A673 (cell line): ENCODE results near the gene ZNF416. TPM values are rescaled to one million over a fixed set of nuclear protein-coding genes. Genes with fewer than 3 reads are reported as not detected.
A peak's percentile ranks its signal among the peaks of the same experiment; 100 is the strongest.

ENCODE experiments used
- BruUV-seq: library from RNA; stranded (reverse); fragments of 400-500 nt; replicated peaks from 2 replicates; lab custom pipeline; 2021; lab: Mats Ljungman, UMichigan
- CTCF ChIA-PET: fragments of 300-600 bp; sonication (Branson Sonifier 250); formaldehyde crosslinking; loops from one replicate; lab custom pipeline; 2022; ENCODE audit warnings: antibody characterized with exemption; lab: Charles Lee
- POLR2A ChIA-PET: fragments of 300-600 bp; sonication (Branson Sonifier 250); formaldehyde crosslinking; loops from one replicate; lab custom pipeline; 2022; ENCODE audit warnings: antibody characterized with exemption; ENCODE audit not compliant: low non-redundant PET; lab: Charles Lee
- DNase-seq: peaks from one replicate; pipeline ENCODE4 v3.0.0-alpha.2; 2015; ENCODE audit warnings: low spot score
- H3K27ac ChIP-seq: fragments of 200-600 bp; sonication (generic); 2 replicates; pipeline ENCODE4 v1.5.1; 2016; ENCODE audit warnings: mixed run types, low read depth, mild to moderate bottlenecking, mixed read lengths, antibody characterized with exemption, low read length; ENCODE audit not compliant: poor library complexity, severe bottlenecking
- H3K27me3 ChIP-seq: fragments of 200-600 bp; sonication (generic); replicated peaks from 2 replicates; pipeline ENCODE4 v1.6.1; 2017; ENCODE audit warnings: mixed run types, low read depth, mild to moderate bottlenecking, mixed read lengths, antibody characterized with exemption, low read length; ENCODE audit not compliant: insufficient read depth, poor library complexity
- H3K36me3 ChIP-seq: fragments of 200-600 bp; sonication (generic); 2 replicates; pipeline ENCODE4 v1.6.1; 2016; ENCODE audit warnings: mixed run types, mild to moderate bottlenecking, mixed read lengths, antibody characterized with exemption, low read length; ENCODE audit not compliant: insufficient read depth, poor library complexity, severe bottlenecking
- H3K4me1 ChIP-seq: fragments of 200-600 bp; sonication (generic); 2 replicates; pipeline ENCODE4 v1.6.1; 2017; ENCODE audit warnings: mixed run types, mild to moderate bottlenecking, mixed read lengths, antibody characterized with exemption, low read length; ENCODE audit not compliant: insufficient read depth, poor library complexity, severe bottlenecking
- H3K4me3 ChIP-seq: fragments of 200-600 bp; sonication (generic); 2 replicates; pipeline ENCODE4 v1.5.1; 2016; ENCODE audit warnings: low read depth, mixed run types, mild to moderate bottlenecking, mixed read lengths, low read length; ENCODE audit not compliant: poor library complexity, severe bottlenecking
- H3K9me3 ChIP-seq: fragments of 200-600 bp; sonication (generic); 2 replicates; pipeline ENCODE4 v1.6.1; 2016; ENCODE audit warnings: mixed run types, low read depth, mild to moderate bottlenecking, mixed read lengths, antibody characterized with exemption, low read length; ENCODE audit not compliant: poor library complexity, severe bottlenecking
- EZH2 ChIP-seq: fragments of 200-600 bp; sonication (generic); IDR thresholded peaks from 2 replicates; pipeline ENCODE4 v1.6.1; 2017; ENCODE audit warnings: borderline replicate concordance, low read depth, mild to moderate bottlenecking, mixed read lengths, antibody characterized with exemption, low read length; ENCODE audit not compliant: poor library complexity, severe bottlenecking
- intact Hi-C: fragments of 100-400 bp; cut with micrococcal nuclease; formaldehyde crosslinking; loops from one replicate; pipeline ENCODE4 v1.10.0; 2022; ENCODE audit not compliant: unreplicated experiment
- total RNA-seq: library from RNA; stranded (reverse); gene quantifications from 2 replicates; pipeline ENCODE4 v1.2.3, GENCODE V29; 2021
- TF ChIP-seq, protein P1 (sequence below): fragments of 300-800, 200-600 bp; sonication (generic); conservative IDR thresholded peaks from 2 replicates; pipeline ENCODE4 v1.5.1; 2017; ENCODE audit warnings: low read depth, mild to moderate bottlenecking, antibody characterized with exemption, low read length, moderate library complexity, mixed read lengths

ZNF416 gene
- total RNA-seq, 1 experiment from 2014 or later = 6.8 TPM

GRCh38 chr19:57615346-57615745 is 36.6 kb upstream of the ZNF416 start:
- intact Hi-C loops = no loop called here
- Histone ChIP-seq H3K4me3 (peak overlapping the region; percentile 85), H3K9me3 (peaks cover 63% of the 10 kb centered on the region), H3K4me1 (no peaks in the 10 kb centered on the region), H3K27me3 (no peaks in the 10 kb centered on the region), H3K36me3 (peaks cover 56% of the 10 kb centered on the region), H3K27ac (no peak overlapping the region)
- TF ChIP-seq, protein P1, sequence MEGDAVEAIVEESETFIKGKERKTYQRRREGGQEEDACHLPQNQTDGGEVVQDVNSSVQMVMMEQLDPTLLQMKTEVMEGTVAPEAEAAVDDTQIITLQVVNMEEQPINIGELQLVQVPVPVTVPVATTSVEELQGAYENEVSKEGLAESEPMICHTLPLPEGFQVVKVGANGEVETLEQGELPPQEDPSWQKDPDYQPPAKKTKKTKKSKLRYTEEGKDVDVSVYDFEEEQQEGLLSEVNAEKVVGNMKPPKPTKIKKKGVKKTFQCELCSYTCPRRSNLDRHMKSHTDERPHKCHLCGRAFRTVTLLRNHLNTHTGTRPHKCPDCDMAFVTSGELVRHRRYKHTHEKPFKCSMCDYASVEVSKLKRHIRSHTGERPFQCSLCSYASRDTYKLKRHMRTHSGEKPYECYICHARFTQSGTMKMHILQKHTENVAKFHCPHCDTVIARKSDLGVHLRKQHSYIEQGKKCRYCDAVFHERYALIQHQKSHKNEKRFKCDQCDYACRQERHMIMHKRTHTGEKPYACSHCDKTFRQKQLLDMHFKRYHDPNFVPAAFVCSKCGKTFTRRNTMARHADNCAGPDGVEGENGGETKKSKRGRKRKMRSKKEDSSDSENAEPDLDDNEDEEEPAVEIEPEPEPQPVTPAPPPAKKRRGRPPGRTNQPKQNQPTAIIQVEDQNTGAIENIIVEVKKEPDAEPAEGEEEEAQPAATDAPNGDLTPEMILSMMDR = no peak
- no peak for TF ChIP-seq EZH2
- ChIA-PET CTCF (no interaction called here), POLR2A (no interaction called here)
- BruUV-seq = no TSS peak
- DNase-seq = no peak

- H3K4me3 ChIP-seq = peak within 1 kb of the TSS; percentile 85
- TF ChIP-seq EZH2 = no peak
- TF ChIP-seq, protein P1 = no peak
- H3K4me1 ChIP-seq = no peaks in the 10 kb centered on the region
- peak within 1 kb of the TSS; percentile 79 for H3K27ac ChIP-seq
- ChIA-PET POLR2A (no interaction called here), CTCF (no interaction called here)
- intact Hi-C loops = no loop called here
- BruUV-seq = no TSS peak
- peaks cover 43% of the 10 kb centered on the region for H3K36me3 ChIP-seq
- DNase-seq = peak; percentile 96
- no peaks in the 10 kb centered on the region for H3K27me3 ChIP-seq
- H3K9me3 ChIP-seq = peaks cover 55% of the 10 kb centered on the region
These were observed 35.4 kb upstream of the ZNF416 start, which contains the start of gene ZNF134 for GRCh38 chr19:57613941-57614743. TSS of gene ZNF134 (plus strand) at chr19:57614242. CDS start at chr19:57619469, 5,227 bp downstream.

GRCh38 chr19:57611113-57611512 is 32.4 kb upstream of the ZNF416 start:
- CTCF ChIA-PET = no interaction called here
- H3K27me3 ChIP-seq = no peaks in the 10 kb centered on the region
- peaks cover 36% of the 10 kb centered on the region for H3K9me3 ChIP-seq
- BruUV-seq = no TSS peak
- intact Hi-C loops = no loop called here
- no peak for TF ChIP-seq EZH2
- TF ChIP-seq, protein P1 = no peak
- no peak for DNase-seq
- peaks cover 25% of the 10 kb centered on the region for H3K36me3 ChIP-seq
- no peak overlapping the region for H3K27ac ChIP-seq
- no peaks in the 10 kb centered on the region for H3K4me1 ChIP-seq
- POLR2A ChIA-PET = no interaction called here
- H3K4me3 ChIP-seq = no peak overlapping the region
